Heart left ventricle (tissue), 16 donors: Measurements from ENCODE around the gene TPRG1. TPM values are rescaled to one million over a fixed set of nuclear protein-coding genes. Genes with fewer than 3 reads are reported as not detected.

Experiments used
- ATAC-seq, 4 donors: fragments of 200-7000 bp; cut with Tn5 transposase; one replicate each; pipeline ENCODE4 v1.9.1; 2020 to 2022; ENCODE audit warnings: moderate library complexity in 4 of 4, mild to moderate bottlenecking in 3 of 4, moderate number of reproducible peaks in 1 of 4
- DNase-seq, 5 donors: peaks; one replicate each; pipeline ENCODE4 v3.0.0-alpha.2; 2020
- H3K27ac ChIP-seq, 12 donors: fragments of 200-600 bp; sonication (generic) in 4 of 12; one replicate each; pipeline versions ENCODE4 v1.5.0 to v1.8.0; 2016 to 2022; ENCODE audit warnings: mild to moderate bottlenecking in 2 of 12
- H3K27me3 ChIP-seq, 9 donors: fragments of 200-600 bp; sonication (generic) in 2 of 9; one replicate each; pipeline versions ENCODE4 v1.5.1 to v1.8.0; 2016 to 2022; ENCODE audit warnings: mild to moderate bottlenecking in 3 of 9
- H3K36me3 ChIP-seq, 9 donors: fragments of 200-600 bp; sonication (generic) in 2 of 9; one replicate each; pipeline versions ENCODE4 v1.5.0 to v1.8.0; 2018 to 2022; ENCODE audit warnings: mild to moderate bottlenecking in 2 of 9
- H3K4me1 ChIP-seq, 12 donors: fragments of 200-600 bp; sonication (generic) in 4 of 12; one replicate each; pipeline versions ENCODE4 v1.5.0 to v1.8.0; 2016 to 2022; ENCODE audit warnings: mild to moderate bottlenecking in 3 of 12
- H3K4me3 ChIP-seq, 12 donors: fragments of 200-600 bp; sonication (generic) in 4 of 12; one replicate each; pipeline versions ENCODE4 v1.5.0 to v1.8.0; 2017 to 2022; ENCODE audit warnings: mild to moderate bottlenecking in 9 of 12, moderate library complexity in 4 of 12
- H3K9me3 ChIP-seq, 12 donors: fragments of 200-600 bp; sonication (generic) in 4 of 12; one replicate each; pipeline versions ENCODE4 v1.5.0 to v1.8.0; 2016 to 2022; ENCODE audit warnings: mild to moderate bottlenecking in 1 of 12
- CTCF ChIP-seq, 12 donors: fragments of 200-600 bp; sonication (generic) in 4 of 12; IDR thresholded peaks; one replicate each; pipeline versions ENCODE4 v1.5.0 to v1.8.0; 2018 to 2022; ENCODE audit warnings: antibody characterized with exemption in 12 of 12, mild to moderate bottlenecking in 5 of 12
- POLR2A ChIP-seq, 2 donors: fragments of 450-650 bp; IDR thresholded peaks; one replicate each; pipeline ENCODE4 v1.6.1; 2017; ENCODE audit warnings: antibody characterized with exemption in 2 of 2, mild to moderate bottlenecking in 2 of 2, moderate library complexity in 2 of 2
- WGBS, 4 donors: extraction: QIAGEN DNeasy Blood & Tissue Kit in 2 of 4; methylation state at CpG; one replicate each; pipeline versions ENCODE4 v1.1.5 to v1.1.7; 2013 to 2018; 5-methylcytosine and 5-hydroxymethylcytosine counted together
- intact Hi-C, 10 donors: fragments of 100-400 bp; cut with DNase I; formaldehyde crosslinking; loops; one replicate each; pipeline versions ENCODE4 v1.11.1 to v1.14.2; 2022
- polyA plus RNA-seq, 2 donors: library from polyadenylated mRNA; stranded (reverse); fragments of 200-250 nt; gene quantifications; one replicate each; pipeline ENCODE4 v1.2.3, GENCODE V29; 2013
- total RNA-seq, 9 donors: library from RNA; depleted of rRNA in 2 of 9; stranded (reverse); fragments of >200 nt in 2 of 9; fragmentation: NEBNext Ultra II Directional in 3 of 9; extraction: Animal tissue kit (Norgen Biotek cat#: 25700) in 3 of 9; gene quantifications; one replicate each; pipeline versions ENCODE4 v1.1.0 to v1.2.4, GENCODE V29; 2016 to 2023
- donor health status: ischemic (EF 13 %, LVEDD 7.1; RV severe dilation, severe dysfunction).
- donor health status: healthy with polysubstance abuse.
- donor health status: DM: no; HTN: yes; CAD: no.
- donor health status: DM: no; HTN: no; CAD: no.
- donor health status: ischemic (EF 25% LVEDD 6.9; RV normal size, moderate dysfunction).
- donor health status: ischemic (EF 25% LVEDD 5.7; RV mildly dilated, moderate dysfunction).
- donor health status: healthy.
- donor health status: DM: yes; HTN: yes; CAD: no.
- donor health status: ischemic (EF 35%, LVEDD 5.7; RV mildly dilated, moderate dysfunction).
- donor health status: nonischemic (EF 11% LVEDD 7.7; RV severe dilation, severe dysfunction).
- donor health status: DM: yes; HTN: yes; CAD: no.
- donor health status: PGD.
- donor health status: ischemic (EF 29% LVEDD 5.4; RV normal size, mild dysfunction).
- donor health status: nonischemic (EF 23%, LVEDD 6.1; RV moderate dilation, normal function).

The TPRG1 gene
- total and polyA plus RNA-seq, 11 donors, result 0.13 to 9.5 (median 1.2) TPM

GRCh38 chr3:189275182-189275581 lies 103.4 kb downstream of the TPRG1 start:
- Histone ChIP-seq H3K27me3 (no peaks in the 10 kb centered on the region), H3K36me3 (no peaks in the 10 kb centered on the region), H3K4me3 (no peak overlapping the region), H3K9me3 (no peaks in the 10 kb centered on the region), H3K4me1 (peaks cover 0 to 20% (median 0%) of the 10 kb centered on the region in 12 donors), H3K27ac (no peak overlapping the region)
- WGBS, 4 donors, result 77 to 87% (median 84%) methylated on average over 2 of the region's 2 CpGs
- DNase-seq (no peak), ATAC-seq (no peak)
- intact Hi-C loops, result loop anchor here in 1 of 10 donors (5.0 kb wide), 1 partner anchor 672 kb away; no protein-coding TSS in a partner anchor
- TF ChIP-seq CTCF (IDR thresholded peaks at IDR 0.05) (no peak), POLR2A (IDR thresholded peaks at IDR 0.05) (no peak)

- no peaks in the 10 kb centered on the region for H3K36me3 ChIP-seq
- DNase-seq (no peak), ATAC-seq (no peak)
- no peak overlapping the region for H3K27ac ChIP-seq
- intact Hi-C loops, result loop anchor here in 1 of 10 donors (5.0 kb wide), 1 partner anchor 671 kb away; no protein-coding TSS in a partner anchor
- no peaks in the 10 kb centered on the region for H3K27me3 ChIP-seq
- H3K4me1 ChIP-seq, result peaks cover 0 to 20% (median 0%) of the 10 kb centered on the region in 12 donors
- no peaks in the 10 kb centered on the region for H3K9me3 ChIP-seq
- TF ChIP-seq POLR2A (IDR thresholded peaks at IDR 0.05) (no peak), CTCF (IDR thresholded peaks at IDR 0.05) (no peak)
- WGBS, 4 donors, result 81 to 87% (median 82%) methylated on average over 2 of the region's 2 CpGs
- H3K4me3 ChIP-seq, result no peak overlapping the region
Measured at GRCh38 chr3:189275852-189276251, 104.1 kb downstream of the TPRG1 start.

DNA sequence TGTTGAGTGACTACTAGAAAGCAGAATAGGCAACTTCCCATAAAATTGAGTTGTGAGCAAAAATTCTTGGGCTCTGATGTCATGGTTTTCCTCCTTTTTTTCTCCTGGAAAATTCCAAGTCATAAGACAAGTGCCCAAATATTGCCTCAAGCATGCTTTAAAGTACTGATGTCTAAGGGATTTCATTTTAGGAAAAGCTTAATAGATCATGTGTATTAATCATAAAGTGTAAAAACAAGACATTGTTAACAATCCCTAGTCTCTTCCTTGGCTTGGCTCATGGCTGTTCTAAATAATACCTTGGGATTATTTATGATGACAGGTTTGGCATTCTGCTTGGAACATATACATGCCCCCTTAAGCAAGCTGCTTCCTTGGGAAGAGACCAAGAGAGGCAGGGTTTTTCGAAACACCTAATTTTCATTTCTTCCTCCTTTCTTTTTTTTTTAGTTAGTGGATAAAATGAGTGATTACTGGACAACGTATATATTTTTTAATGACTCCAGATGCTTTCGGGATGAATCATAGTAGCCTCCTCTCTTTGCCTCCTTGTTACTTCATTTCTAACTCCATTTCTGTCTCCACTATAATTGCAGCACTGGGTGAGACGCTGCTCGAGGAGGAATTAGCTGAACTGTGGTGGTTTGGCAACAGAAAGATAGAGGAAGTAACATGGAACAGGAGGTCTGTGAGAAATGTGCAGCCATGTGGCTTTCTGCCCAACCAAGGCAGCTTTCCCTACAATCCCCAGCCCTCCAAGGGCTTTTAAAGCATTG lies 104.9 kb downstream of the TPRG1 start:
- H3K27ac ChIP-seq, result no peak overlapping the region
- peak in 3 of 5 donors; percentile 15 to 49 (median 35) for DNase-seq
- intact Hi-C loops, result loop anchor here in 1 of 10 donors (5.0 kb wide), 1 partner anchor 671 kb away; no protein-coding TSS in a partner anchor
- H3K9me3 ChIP-seq, result no peaks in the 10 kb centered on the region
- H3K36me3 ChIP-seq, result no peaks in the 10 kb centered on the region
- WGBS, 4 donors, result 54 to 60% (median 59%) methylated on average over 5 of the region's 5 CpGs
- H3K4me1 ChIP-seq, result peaks cover 0 to 20% (median 0%) of the 10 kb centered on the region in 12 donors
- TF ChIP-seq CTCF (IDR thresholded peaks at IDR 0.05) (no peak), POLR2A (IDR thresholded peaks at IDR 0.05) (no peak)
- H3K27me3 ChIP-seq, result no peaks in the 10 kb centered on the region
- ATAC-seq, result peak; percentile 50 to 82 (median 72)
- no peak overlapping the region for H3K4me3 ChIP-seq

DNA sequence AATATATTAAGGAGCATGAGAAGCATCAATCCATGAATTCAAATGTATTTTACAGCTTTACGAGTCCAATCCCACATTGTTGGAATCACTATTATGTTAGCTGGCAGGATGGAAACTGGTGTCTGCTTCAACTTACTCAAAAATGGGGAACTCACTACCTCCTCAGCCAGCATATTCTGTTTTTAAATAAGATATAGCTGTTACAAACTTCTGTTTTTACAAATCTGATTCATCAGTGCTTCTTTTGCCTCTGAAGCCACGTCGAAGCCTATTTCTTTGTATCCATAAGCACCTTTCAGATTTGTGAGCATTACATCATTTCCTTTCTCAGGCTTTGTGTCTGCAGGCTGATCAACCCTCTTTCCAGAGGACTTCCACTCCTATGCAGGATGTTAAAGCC lies 105.9 kb downstream of the TPRG1 start:
- 57 to 73% (median 68%) methylated on average over 3 of the region's 3 CpGs for WGBS, 4 donors
- no peak overlapping the region for H3K27ac ChIP-seq
- H3K9me3 ChIP-seq, result no peaks in the 10 kb centered on the region
- no peaks in the 10 kb centered on the region for H3K36me3 ChIP-seq
- peaks cover 0 to 20% (median 0%) of the 10 kb centered on the region in 12 donors for H3K4me1 ChIP-seq
- ATAC-seq (no peak), DNase-seq (no peak)
- no peak overlapping the region for H3K4me3 ChIP-seq
- intact Hi-C loops, result loop anchor here in 1 of 10 donors (5.0 kb wide), 1 partner anchor 670 kb away; no protein-coding TSS in a partner anchor
- TF ChIP-seq CTCF (IDR thresholded peaks at IDR 0.05) (no peak), POLR2A (IDR thresholded peaks at IDR 0.05) (no peak)
- no peaks in the 10 kb centered on the region for H3K27me3 ChIP-seq
